ENCODE data around the gene ELFN1. TPM values are rescaled to one million over a fixed set of nuclear protein-coding genes. Genes with fewer than 3 reads are reported as not detected.

The ELFN1 gene
- total RNA-seq, 2 donors from 2014 or later, result 0.12 to 0.40 TPM

- no peaks in the 10 kb centered on the region for H3K9me3 ChIP-seq
- H3K27me3 ChIP-seq, result no peaks in the 10 kb centered on the region
- H3K4me1 ChIP-seq, result no peaks in the 10 kb centered on the region
- no peak overlapping the region for H3K4me3 ChIP-seq
- no peaks in the 10 kb centered on the region for H3K36me3 ChIP-seq
- TF ChIP-seq CTCF (IDR thresholded peaks at IDR 0.05), result no peak
- no peak overlapping the region for H3K27ac ChIP-seq
- H3K9ac ChIP-seq (ENCODE audit: low read depth in 2 of 2, low read length in 2 of 2), result no peak overlapping the region
- no peak for DNase-seq
- intact Hi-C loops (cut with DNase I), result no loop called here
These were observed 55.9 kb downstream of the ELFN1 start for GRCh38 chr7:1725766-1726630.

- Histone ChIP-seq H3K4me1 (no peaks in the 10 kb centered on the region), H3K36me3 (no peaks in the 10 kb centered on the region), H3K9ac (ENCODE audit: low read depth in 2 of 2, low read length in 2 of 2) (no peak overlapping the region), H3K27ac (no peak overlapping the region), H3K4me3 (no peak overlapping the region), H3K9me3 (no peaks in the 10 kb centered on the region), H3K27me3 (no peaks in the 10 kb centered on the region)
- TF ChIP-seq CTCF (IDR thresholded peaks at IDR 0.05), result no peak
- intact Hi-C loops (cut with DNase I), result no loop called here
- no peak for DNase-seq
These were observed 57.0 kb downstream of the ELFN1 start for GRCh38 chr7:1727079-1727478.

GRCh38 chr7:1727812-1728570 is 57.9 kb downstream of the ELFN1 start:
- no peak overlapping the region for H3K27ac ChIP-seq
- TF ChIP-seq CTCF (IDR thresholded peaks at IDR 0.05), result no peak
- intact Hi-C loops (cut with DNase I), result no loop called here
- DNase-seq, result no peak
- no peak overlapping the region for H3K4me3 ChIP-seq
- H3K4me1 ChIP-seq, result no peaks in the 10 kb centered on the region
- H3K36me3 ChIP-seq, result no peaks in the 10 kb centered on the region
- H3K27me3 ChIP-seq, result no peaks in the 10 kb centered on the region
- no peaks in the 10 kb centered on the region for H3K9me3 ChIP-seq
- no peak overlapping the region for H3K9ac ChIP-seq (ENCODE audit: low read depth in 2 of 2, low read length in 2 of 2)

- intact Hi-C loops (cut with DNase I), result no loop called here
- no peak for DNase-seq
These were observed 59.1 kb downstream of the ELFN1 start for GRCh38 chr7:1729183-1729582.

GRCh38 chr7:1729773-1730172 is 59.7 kb downstream of the ELFN1 start:
- H3K36me3 ChIP-seq, result no peaks in the 10 kb centered on the region
- H3K9me3 ChIP-seq, result no peaks in the 10 kb centered on the region
- DNase-seq, result no peak
- no peaks in the 10 kb centered on the region for H3K4me1 ChIP-seq
- H3K9ac ChIP-seq (ENCODE audit: low read depth in 2 of 2, low read length in 2 of 2), result no peak overlapping the region
- no peak overlapping the region for H3K4me3 ChIP-seq
- no peak for TF ChIP-seq CTCF (IDR thresholded peaks at IDR 0.05)
- H3K27me3 ChIP-seq, result no peaks in the 10 kb centered on the region
- H3K27ac ChIP-seq, result no peak overlapping the region
- intact Hi-C loops (cut with DNase I), result no loop called here

More at GRCh38 chr7:1729183-1729582, 59.1 kb downstream of the ELFN1 start:
- H3K9ac ChIP-seq (ENCODE audit: low read depth in 2 of 2, low read length in 2 of 2), result no peak overlapping the region
- no peaks in the 10 kb centered on the region for H3K4me1 ChIP-seq
- H3K36me3 ChIP-seq, result no peaks in the 10 kb centered on the region
- no peak overlapping the region for H3K27ac ChIP-seq
- TF ChIP-seq CTCF (IDR thresholded peaks at IDR 0.05), result no peak
- no peaks in the 10 kb centered on the region for H3K9me3 ChIP-seq
- no peak overlapping the region for H3K4me3 ChIP-seq
- no peaks in the 10 kb centered on the region for H3K27me3 ChIP-seq

All from colonic mucosa (tissue), 4 donors.